HepG2 (cell line): ENCODE data around the gene GALNT17. TPM values are rescaled to one million over a fixed set of nuclear protein-coding genes. Genes with fewer than 3 reads are reported as not detected.

Experiments
- ATAC-seq: fragments of 200-7000 bp; cut with Tn5 transposase; 3 replicates; pipeline ENCODE4 v1.9.1; 2020; ENCODE audit warnings: mild to moderate bottlenecking, moderate library complexity
- BruUV-seq: library from RNA; stranded (reverse); fragments of 400-500 nt; replicated peaks from 2 replicates; lab custom pipeline; 2021; lab: Mats Ljungman, UMichigan
- CTCF ChIA-PET: fragments of 300-600 bp; formaldehyde crosslinking; extraction: SDS; loops from one replicate; lab custom pipeline; 2021; ENCODE audit warnings: low total read pairs, inconsistent platforms, low intra/inter-chr PET ratio; lab: Yijun Ruan, JAX
- POLR2A ChIA-PET: fragments of 350-600 bp; sonication (Branson Sonifier 250); formaldehyde crosslinking; loops from one replicate; lab custom pipeline; 2020; ENCODE audit warnings: antibody characterized with exemption, inconsistent platforms; lab: Yijun Ruan, JAX
- DNase-seq: peaks from one replicate; pipeline ENCODE4 v3.0.0-alpha.2; 2015; ENCODE audit warnings: low spot score
- FAIRE-seq: peaks from 3 replicates; lab custom pipeline; 2011; peaks lifted over from hg19 to GRCh38; lab: Jason Lieb, UNC
- H2AFZ ChIP-seq: one replicate; pipeline ENCODE4 v1.6.1; 2011; ENCODE audit warnings: low read length, inconsistent platforms
- H3K27ac ChIP-seq: fragments of 300-600 bp; 3 replicates; pipeline ENCODE4 v1.8.0; 2011; ENCODE audit warnings: mixed run types, mild to moderate bottlenecking, mixed read lengths, low read length, inconsistent platforms; ENCODE audit not compliant: insufficient read depth; ENCODE audit errors: extremely low read length
- H3K27me3 ChIP-seq, 2 experiments: fragments of 200-600 bp in 1 of 2; 2 replicates in 1 of 2; 3 replicates in 1 of 2; pipeline versions ENCODE4 v1.6.0 to v1.8.0; 2011; ENCODE audit warnings: low read length in 2 of 2, mild to moderate bottlenecking in 2 of 2, moderate library complexity in 2 of 2, inconsistent platforms in 1 of 2; ENCODE audit not compliant: insufficient read depth in 2 of 2, control insufficient read depth in 1 of 2
- H3K36me3 ChIP-seq, 2 experiments: fragments of 200-600 bp in 1 of 2; replicated peaks in 1 of 2; 2 replicates in 1 of 2; 3 replicates in 1 of 2; pipeline versions ENCODE4 v1.5.1 to v1.8.0; 2011; ENCODE audit warnings: low read length in 2 of 2, inconsistent platforms in 1 of 2; ENCODE audit not compliant: insufficient read depth in 2 of 2, control insufficient read depth in 1 of 2
- H3K4me1 ChIP-seq: 2 replicates; pipeline ENCODE4 v1.5.1; 2012; ENCODE audit warnings: low read length, inconsistent platforms; ENCODE audit not compliant: insufficient read depth
- H3K4me2 ChIP-seq: 2 replicates; pipeline ENCODE4 v1.6.0; 2011; ENCODE audit warnings: low read depth, low read length, inconsistent platforms
- H3K4me3 ChIP-seq, 3 experiments: fragments of 200-600 bp in 1 of 3; sonication (generic), shearing (Covaris generic) in 1 of 3; replicated peaks in 1 of 3; 2 replicates each; pipeline ENCODE4 v1.5.1; 2011 to 2016; ENCODE audit warnings: low read length in 3 of 3, inconsistent platforms in 2 of 3, low read depth in 2 of 3, mild to moderate bottlenecking in 2 of 3, control low read depth in 1 of 3, mixed read lengths in 1 of 3; ENCODE audit not compliant: insufficient read depth in 1 of 3
- H3K79me2 ChIP-seq: one replicate; pipeline ENCODE4 v1.6.1; 2011; ENCODE audit warnings: low read length, inconsistent platforms; ENCODE audit not compliant: insufficient read depth
- H3K9ac ChIP-seq: 2 replicates; pipeline ENCODE4 v1.6.0; 2011; ENCODE audit warnings: mild to moderate bottlenecking, low read depth, low read length, inconsistent platforms; ENCODE audit not compliant: insufficient read depth
- H3K9me3 ChIP-seq: 2 replicates; pipeline ENCODE4 v1.5.1; 2012; ENCODE audit warnings: mild to moderate bottlenecking, low read length
- H4K20me1 ChIP-seq: 2 replicates; pipeline ENCODE4 v1.6.0; 2011; ENCODE audit warnings: inconsistent platforms, mild to moderate bottlenecking, low read length, moderate library complexity; ENCODE audit not compliant: insufficient read depth
- AFF4 ChIP-seq: sonication (generic); formaldehyde crosslinking; IDR thresholded peaks from 2 replicates; pipeline ENCODE4 v1.4.0; 2020; ENCODE audit warnings: missing genetic modification reagents
- CENPX ChIP-seq: sonication (generic); formaldehyde crosslinking; IDR thresholded peaks from 2 replicates; pipeline ENCODE4 v1.9.0; 2021; ENCODE audit warnings: mild to moderate bottlenecking, missing genetic modification reagents, moderate library complexity
- CREM ChIP-seq, 2 experiments: sonication (generic) in 1 of 2; formaldehyde crosslinking in 1 of 2; IDR thresholded peaks; 2 replicates each; pipeline versions ENCODE4 v1.4.0 to v1.6.1; 2016 to 2020; ENCODE audit warnings: antibody characterized with exemption in 1 of 2, mild to moderate bottlenecking in 1 of 2, missing genetic modification reagents in 1 of 2
- E2F2 ChIP-seq: sonication (generic); formaldehyde crosslinking; IDR thresholded peaks from 2 replicates; pipeline ENCODE4 v1.4.0; 2020; ENCODE audit warnings: missing genetic modification reagents, borderline replicate concordance
- GATAD2A ChIP-seq: IDR thresholded peaks from 2 replicates; pipeline ENCODE4 v1.6.1; 2016
- JDP2 ChIP-seq: sonication (generic); formaldehyde crosslinking; IDR thresholded peaks from 2 replicates; pipeline ENCODE4 v1.8.1; 2022; ENCODE audit warnings: missing genetic modification reagents, borderline replicate concordance
- JUNB ChIP-seq: sonication (generic); formaldehyde crosslinking; IDR thresholded peaks from 2 replicates; pipeline ENCODE4 v1.8.0; 2022; ENCODE audit warnings: missing genetic modification reagents, mild to moderate bottlenecking, borderline replicate concordance
- MAX ChIP-seq: IDR thresholded peaks from 2 replicates; pipeline ENCODE4 v1.6.1; 2012; ENCODE audit warnings: inconsistent platforms
- NPAS2 ChIP-seq: sonication (generic); formaldehyde crosslinking; IDR thresholded peaks from 2 replicates; pipeline ENCODE4 v1.8.0; 2022; ENCODE audit warnings: mild to moderate bottlenecking, missing genetic modification reagents, borderline replicate concordance
- U2AF1 ChIP-seq: fragments of 200-400 bp; formaldehyde crosslinking; optimal IDR thresholded peaks from 2 replicates; pipeline ENCODE3; 2017; ENCODE audit warnings: mild to moderate bottlenecking, low read depth, low read length
- ZNF10 ChIP-seq: sonication (generic); formaldehyde crosslinking; IDR thresholded peaks from 2 replicates; pipeline ENCODE4 v1.4.0; 2020; ENCODE audit warnings: mild to moderate bottlenecking, low read depth, missing genetic modification reagents, borderline replicate concordance
- WGBS: methylation state at CpG from one replicate; pipeline ENCODE4 v1.1.6; 2017; ENCODE audit warnings: low lambda C conversion rate; 5-methylcytosine and 5-hydroxymethylcytosine counted together
- in situ Hi-C: cut with HindIII; loops from 2 replicates; pipeline ENCODE4 v1.10.0; 2017; ENCODE audit warnings: low pct_unique_long_range_greater_than_20kb; ENCODE audit not compliant: extremely low pct_ligation_motif_present
- intact Hi-C: fragments of 100-400 bp; cut with micrococcal nuclease; formaldehyde crosslinking; loops from one replicate; pipeline ENCODE4 v1.10.0; 2022; ENCODE audit not compliant: unreplicated experiment
- polyA plus RNA-seq, 8 experiments: library from polyadenylated mRNA; depleted of rRNA in 3 of 8; stranded (reverse) in 7 of 8; unstranded in 1 of 8; fragments of >200 nt; fragmentation: Illumina TruSeq in 4 of 8; extraction: Trizol in 4 of 8; gene quantifications; 2 replicates each; pipeline versions ENCODE4 v1.2.1 to v1.2.3, GENCODE V29; 2011 to 2016; ENCODE audit warnings: low read depth in 4 of 8, missing spikeins in 1 of 8, mixed read lengths in 1 of 8; ENCODE audit not compliant: insufficient read depth in 1 of 8
- total RNA-seq, 5 experiments: library from RNA; depleted of rRNA; stranded (reverse); fragments of >200 nt; fragmentation: Illumina TruSeq; extraction: Trizol; gene quantifications; 2 replicates each; pipeline ENCODE4 v1.2.3, GENCODE V29; 2016; ENCODE audit warnings: low read depth in 1 of 5
- TF ChIP-seq, protein P1 (sequence below): sonication (generic); formaldehyde crosslinking; IDR thresholded peaks from 2 replicates; pipeline ENCODE4 v1.4.0; 2020; ENCODE audit warnings: mild to moderate bottlenecking, missing genetic modification reagents

Gene GALNT17
- total and polyA plus RNA-seq, 2 of the 13 experiments (the other 11 are each of a cell fraction or from before 2014, with no cell fraction given): not detected

- TF ChIP-seq U2AF1 (no peak), NPAS2 (CRISPR knock-in tag) (no peak)
Measured at GRCh38 chr7:71334541-71334940, 202.6 kb downstream of the GALNT17 start (continued).

DNA sequence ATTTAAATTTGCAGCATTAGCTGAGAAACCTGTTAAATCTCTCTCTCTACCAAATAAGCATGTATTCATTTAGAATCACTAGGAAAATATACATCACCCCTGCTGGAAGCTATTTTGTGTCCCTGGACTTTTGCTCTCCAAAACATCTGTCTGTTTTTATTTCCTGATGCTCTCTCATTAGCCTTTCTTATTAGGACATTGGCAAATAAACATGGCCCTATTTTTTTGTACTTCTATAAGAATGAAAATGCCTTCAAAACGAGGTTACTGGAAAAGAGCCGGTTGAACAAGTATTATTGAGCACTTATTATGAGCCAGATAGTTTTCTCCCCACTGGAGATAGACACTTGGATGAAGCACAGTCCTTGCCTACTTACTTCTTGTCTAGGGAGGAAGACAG is 206.9 kb downstream of the GALNT17 start:
- no peak overlapping the region for H3K27ac ChIP-seq
- H3K27me3 ChIP-seq: no peaks in the 10 kb centered on the region
- H3K4me3 ChIP-seq: no peak overlapping the region
- ChIA-PET CTCF (no interaction called here), POLR2A (no interaction called here)
- H3K4me2 ChIP-seq: no peak overlapping the region
- H3K36me3 ChIP-seq: no peaks in the 10 kb centered on the region
- no peaks in the 10 kb centered on the region for H3K4me1 ChIP-seq
- FAIRE-seq (no peak), DNase-seq (no peak), ATAC-seq (no peak)
- H3K9me3 ChIP-seq: 0 out of 2 replicates have a peak, but pooled peaks cover 3% of the 10 kb centered on the region
- no peak overlapping the region for H3K9ac ChIP-seq
- WGBS: 3% methylated on average over 2 of the region's 2 CpGs
- in situ Hi-C loops: no loop called here
- H2AFZ ChIP-seq: no peak overlapping the region
- H4K20me1 ChIP-seq: no peaks in the 10 kb centered on the region
- BruUV-seq: no TSS peak
- H3K79me2 ChIP-seq: no peaks in the 10 kb centered on the region
- intact Hi-C loops: no loop called here
- TF ChIP-seq MAX (no peak), CENPX (CRISPR knock-in tag) (no peak), GATAD2A (CRISPR knock-in tag) (no peak), JUNB (no peak), AFF4 (CRISPR knock-in tag) (no peak), JDP2 (CRISPR knock-in tag) (no peak), CREM (IDR thresholded peaks at IDR 0.05) (no peak), CREM (CRISPR knock-in tag; IDR thresholded peaks at IDR 0.05) (no peak), E2F2 (CRISPR knock-in tag) (no peak), ZNF10 (CRISPR knock-in tag) (no peak)
- TF ChIP-seq, protein P1, sequence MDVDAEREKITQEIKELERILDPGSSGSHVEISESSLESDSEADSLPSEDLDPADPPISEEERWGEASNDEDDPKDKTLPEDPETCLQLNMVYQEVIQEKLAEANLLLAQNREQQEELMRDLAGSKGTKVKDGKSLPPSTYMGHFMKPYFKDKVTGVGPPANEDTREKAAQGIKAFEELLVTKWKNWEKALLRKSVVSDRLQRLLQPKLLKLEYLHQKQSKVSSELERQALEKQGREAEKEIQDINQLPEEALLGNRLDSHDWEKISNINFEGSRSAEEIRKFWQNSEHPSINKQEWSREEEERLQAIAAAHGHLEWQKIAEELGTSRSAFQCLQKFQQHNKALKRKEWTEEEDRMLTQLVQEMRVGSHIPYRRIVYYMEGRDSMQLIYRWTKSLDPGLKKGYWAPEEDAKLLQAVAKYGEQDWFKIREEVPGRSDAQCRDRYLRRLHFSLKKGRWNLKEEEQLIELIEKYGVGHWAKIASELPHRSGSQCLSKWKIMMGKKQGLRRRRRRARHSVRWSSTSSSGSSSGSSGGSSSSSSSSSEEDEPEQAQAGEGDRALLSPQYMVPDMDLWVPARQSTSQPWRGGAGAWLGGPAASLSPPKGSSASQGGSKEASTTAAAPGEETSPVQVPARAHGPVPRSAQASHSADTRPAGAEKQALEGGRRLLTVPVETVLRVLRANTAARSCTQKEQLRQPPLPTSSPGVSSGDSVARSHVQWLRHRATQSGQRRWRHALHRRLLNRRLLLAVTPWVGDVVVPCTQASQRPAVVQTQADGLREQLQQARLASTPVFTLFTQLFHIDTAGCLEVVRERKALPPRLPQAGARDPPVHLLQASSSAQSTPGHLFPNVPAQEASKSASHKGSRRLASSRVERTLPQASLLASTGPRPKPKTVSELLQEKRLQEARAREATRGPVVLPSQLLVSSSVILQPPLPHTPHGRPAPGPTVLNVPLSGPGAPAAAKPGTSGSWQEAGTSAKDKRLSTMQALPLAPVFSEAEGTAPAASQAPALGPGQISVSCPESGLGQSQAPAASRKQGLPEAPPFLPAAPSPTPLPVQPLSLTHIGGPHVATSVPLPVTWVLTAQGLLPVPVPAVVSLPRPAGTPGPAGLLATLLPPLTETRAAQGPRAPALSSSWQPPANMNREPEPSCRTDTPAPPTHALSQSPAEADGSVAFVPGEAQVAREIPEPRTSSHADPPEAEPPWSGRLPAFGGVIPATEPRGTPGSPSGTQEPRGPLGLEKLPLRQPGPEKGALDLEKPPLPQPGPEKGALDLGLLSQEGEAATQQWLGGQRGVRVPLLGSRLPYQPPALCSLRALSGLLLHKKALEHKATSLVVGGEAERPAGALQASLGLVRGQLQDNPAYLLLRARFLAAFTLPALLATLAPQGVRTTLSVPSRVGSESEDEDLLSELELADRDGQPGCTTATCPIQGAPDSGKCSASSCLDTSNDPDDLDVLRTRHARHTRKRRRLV (CRISPR knock-in tag): no peak
